HepG2 (cell line): Measurements from ENCODE around the gene SPSB2. TPM values are rescaled to one million over a fixed set of nuclear protein-coding genes. Genes with fewer than 3 reads are reported as not detected.
A peak's percentile ranks its signal among the peaks of the same experiment; 100 is the strongest.

Source experiments
- CAMTA2 ChIP-seq: sonication (generic); formaldehyde crosslinking; IDR thresholded peaks from 2 replicates; pipeline ENCODE4 v1.4.0; 2020; ENCODE audit warnings: mild to moderate bottlenecking, missing genetic modification reagents, borderline replicate concordance
- CEBPG ChIP-seq: IDR thresholded peaks from 2 replicates; pipeline ENCODE4 v1.6.1; 2016
- FOXM1 ChIP-seq: sonication (generic); formaldehyde crosslinking; IDR thresholded peaks from 2 replicates; pipeline ENCODE4 v1.5.0; 2020; ENCODE audit warnings: missing genetic modification reagents
- FOXP1 ChIP-seq, 2 experiments: fragments of 450-650 bp in 1 of 2; IDR thresholded peaks; 2 replicates each; pipeline ENCODE4 v1.6.1; 2017 to 2018; ENCODE audit warnings: antibody characterized with exemption in 1 of 2
- IKZF4 ChIP-seq: sonication (generic); formaldehyde crosslinking; IDR thresholded peaks from 2 replicates; pipeline ENCODE4 v1.5.1; 2020; ENCODE audit warnings: borderline replicate concordance, mild to moderate bottlenecking, low read depth, missing genetic modification reagents; ENCODE audit errors: not compliant biosample characterization
- MBNL3 ChIP-seq: fragments of 250-450 bp; sonication (Bioruptor Pico); conservative IDR thresholded peaks from 2 replicates; pipeline ENCODE4 v1.8.0; 2022; ENCODE audit warnings: mild to moderate bottlenecking, inconsistent platforms
- MXI1 ChIP-seq: IDR thresholded peaks from 3 replicates; pipeline ENCODE4 v1.6.1; 2012; ENCODE audit warnings: low read depth, low read length, inconsistent platforms, borderline replicate concordance
- NFE2 ChIP-seq: sonication (generic); formaldehyde crosslinking; IDR thresholded peaks from 2 replicates; pipeline ENCODE4 v1.4.0; 2020; ENCODE audit warnings: missing genetic modification reagents
- SCMH1 ChIP-seq: sonication (generic); formaldehyde crosslinking; IDR thresholded peaks from 2 replicates; pipeline ENCODE4 v1.9.0; 2021; ENCODE audit warnings: missing genetic modification reagents, mild to moderate bottlenecking, borderline replicate concordance
- SIX1 ChIP-seq: sonication (generic); formaldehyde crosslinking; IDR thresholded peaks from 2 replicates; pipeline ENCODE4 v1.4.0; 2020; ENCODE audit warnings: missing genetic modification reagents, borderline replicate concordance
- SOX5 ChIP-seq: IDR thresholded peaks from 2 replicates; pipeline ENCODE4 v1.6.1; 2016; ENCODE audit warnings: borderline replicate concordance
- SP1 ChIP-seq, 2 experiments: fragments of 450-650 bp in 1 of 2; sonication (generic) in 1 of 2; formaldehyde crosslinking in 1 of 2; IDR thresholded peaks; 2 replicates each; pipeline versions ENCODE4 v1.4.0 to v1.6.1; 2016 to 2020; ENCODE audit warnings: missing genetic modification reagents in 1 of 2
- ZFP82 ChIP-seq: sonication (generic); formaldehyde crosslinking; IDR thresholded peaks from 2 replicates; pipeline ENCODE4 v1.5.1; 2020; ENCODE audit warnings: mild to moderate bottlenecking, missing genetic modification reagents, borderline replicate concordance
- ZNF263 ChIP-seq: sonication (generic); formaldehyde crosslinking; IDR thresholded peaks from 2 replicates; pipeline ENCODE4 v1.4.0; 2020; ENCODE audit warnings: missing genetic modification reagents
- ZNF292 ChIP-seq: sonication (generic); formaldehyde crosslinking; IDR thresholded peaks from 2 replicates; pipeline ENCODE4 v1.8.1; 2022; ENCODE audit warnings: mild to moderate bottlenecking, low read depth, missing genetic modification reagents, borderline replicate concordance
- ZNF792 ChIP-seq: IDR thresholded peaks from 2 replicates; pipeline ENCODE4 v1.6.1; 2016
- polyA plus RNA-seq, 8 experiments: library from polyadenylated mRNA; depleted of rRNA in 3 of 8; stranded (reverse) in 7 of 8; unstranded in 1 of 8; fragments of >200 nt; fragmentation: Illumina TruSeq in 4 of 8; extraction: Trizol in 4 of 8; gene quantifications; 2 replicates each; pipeline versions ENCODE4 v1.2.1 to v1.2.3, GENCODE V29; 2011 to 2016; ENCODE audit warnings: low read depth in 4 of 8, missing spikeins in 1 of 8, mixed read lengths in 1 of 8; ENCODE audit not compliant: insufficient read depth in 1 of 8
- total RNA-seq, 5 experiments: library from RNA; depleted of rRNA; stranded (reverse); fragments of >200 nt; fragmentation: Illumina TruSeq; extraction: Trizol; gene quantifications; 2 replicates each; pipeline ENCODE4 v1.2.3, GENCODE V29; 2016; ENCODE audit warnings: low read depth in 1 of 5
- TF ChIP-seq, protein P1 (sequence below): sonication (generic); formaldehyde crosslinking; IDR thresholded peaks from 2 replicates; pipeline ENCODE4 v1.4.0; 2020; ENCODE audit warnings: missing genetic modification reagents
- TF ChIP-seq, protein P2 (sequence below): sonication (generic); formaldehyde crosslinking; IDR thresholded peaks from 2 replicates; pipeline ENCODE4 v1.8.0; 2022; ENCODE audit warnings: mild to moderate bottlenecking, missing genetic modification reagents, moderate library complexity
- TF ChIP-seq, protein P3 (sequence below): sonication (generic); formaldehyde crosslinking; conservative IDR thresholded peaks from 2 replicates; pipeline ENCODE4 v1.8.0; 2022; ENCODE audit warnings: missing genetic modification reagents
- TF ChIP-seq, protein P4 (sequence below): sonication (generic); formaldehyde crosslinking; conservative IDR thresholded peaks from 2 replicates; pipeline ENCODE4 v1.8.0; 2022; ENCODE audit warnings: low read depth, missing genetic modification reagents

Gene SPSB2
- total and polyA plus RNA-seq, 2 of the 13 experiments (the other 11 are each of a cell fraction or from before 2014, with no cell fraction given) = 2.0 to 6.2 TPM

DNA sequence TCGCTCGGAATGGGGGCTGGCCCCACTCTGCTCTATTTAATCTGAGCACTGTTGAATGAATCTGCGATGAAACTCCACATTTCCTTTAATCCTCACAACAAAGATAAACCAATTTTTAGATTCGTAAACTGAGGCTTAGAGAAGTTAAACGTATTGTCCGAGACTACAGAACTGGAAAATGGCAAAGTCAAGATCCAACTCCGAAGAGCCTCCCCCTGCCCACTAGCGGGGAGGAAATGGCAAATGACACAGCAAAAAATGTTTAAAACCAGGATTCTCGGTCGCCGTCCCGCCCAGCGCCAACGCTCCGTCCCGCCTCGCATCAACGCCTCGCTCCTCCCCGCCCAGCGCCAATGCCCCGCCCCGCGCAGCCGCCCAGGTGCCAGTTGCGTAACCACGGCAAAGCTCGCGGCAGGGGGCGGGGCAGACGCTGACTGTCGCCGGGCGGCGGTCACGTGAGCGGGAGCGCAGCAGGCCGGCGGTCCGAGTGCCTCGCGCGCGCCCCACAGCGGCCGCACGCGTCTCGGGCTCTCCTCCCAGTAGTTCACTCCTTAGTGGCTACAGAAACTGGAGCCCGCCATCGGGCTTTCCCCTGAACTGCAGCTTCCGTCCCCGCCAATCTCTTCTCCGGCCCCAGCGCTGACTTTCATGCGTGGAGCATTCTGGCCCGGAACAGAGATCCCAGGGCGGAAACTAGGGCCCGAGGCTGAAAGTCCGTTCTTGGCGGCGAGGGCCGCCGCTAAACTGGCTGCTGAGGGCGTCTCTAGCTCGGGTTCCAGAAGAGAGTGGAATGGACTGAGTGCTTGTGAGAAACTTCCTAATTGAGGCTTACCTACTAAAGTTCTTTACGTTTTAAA is 17.9 kb upstream of the SPSB2 start (continued):
- TF ChIP-seq, protein P1, sequence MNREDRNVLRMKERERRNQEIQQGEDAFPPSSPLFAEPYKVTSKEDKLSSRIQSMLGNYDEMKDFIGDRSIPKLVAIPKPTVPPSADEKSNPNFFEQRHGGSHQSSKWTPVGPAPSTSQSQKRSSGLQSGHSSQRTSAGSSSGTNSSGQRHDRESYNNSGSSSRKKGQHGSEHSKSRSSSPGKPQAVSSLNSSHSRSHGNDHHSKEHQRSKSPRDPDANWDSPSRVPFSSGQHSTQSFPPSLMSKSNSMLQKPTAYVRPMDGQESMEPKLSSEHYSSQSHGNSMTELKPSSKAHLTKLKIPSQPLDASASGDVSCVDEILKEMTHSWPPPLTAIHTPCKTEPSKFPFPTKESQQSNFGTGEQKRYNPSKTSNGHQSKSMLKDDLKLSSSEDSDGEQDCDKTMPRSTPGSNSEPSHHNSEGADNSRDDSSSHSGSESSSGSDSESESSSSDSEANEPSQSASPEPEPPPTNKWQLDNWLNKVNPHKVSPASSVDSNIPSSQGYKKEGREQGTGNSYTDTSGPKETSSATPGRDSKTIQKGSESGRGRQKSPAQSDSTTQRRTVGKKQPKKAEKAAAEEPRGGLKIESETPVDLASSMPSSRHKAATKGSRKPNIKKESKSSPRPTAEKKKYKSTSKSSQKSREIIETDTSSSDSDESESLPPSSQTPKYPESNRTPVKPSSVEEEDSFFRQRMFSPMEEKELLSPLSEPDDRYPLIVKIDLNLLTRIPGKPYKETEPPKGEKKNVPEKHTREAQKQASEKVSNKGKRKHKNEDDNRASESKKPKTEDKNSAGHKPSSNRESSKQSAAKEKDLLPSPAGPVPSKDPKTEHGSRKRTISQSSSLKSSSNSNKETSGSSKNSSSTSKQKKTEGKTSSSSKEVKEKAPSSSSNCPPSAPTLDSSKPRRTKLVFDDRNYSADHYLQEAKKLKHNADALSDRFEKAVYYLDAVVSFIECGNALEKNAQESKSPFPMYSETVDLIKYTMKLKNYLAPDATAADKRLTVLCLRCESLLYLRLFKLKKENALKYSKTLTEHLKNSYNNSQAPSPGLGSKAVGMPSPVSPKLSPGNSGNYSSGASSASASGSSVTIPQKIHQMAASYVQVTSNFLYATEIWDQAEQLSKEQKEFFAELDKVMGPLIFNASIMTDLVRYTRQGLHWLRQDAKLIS (CRISPR knock-in tag) = 0 out of 2 replicates have a peak, but pooled peaks have one; percentile 53
- TF ChIP-seq SCMH1 (CRISPR knock-in tag) (no peak), NFE2 (CRISPR knock-in tag) (peak; percentile 98), CAMTA2 (CRISPR knock-in tag) (no peak), MXI1 (peak; percentile 87; the same call in 1 of the 3 replicates), IKZF4 (no peak), CEBPG (CRISPR knock-in tag) (peak; percentile 99), SIX1 (no peak), ZNF792 (no peak), ZNF263 (CRISPR knock-in tag) (no peak), SOX5 (peak; percentile 63; the same call in 1 of the 2 replicates), MBNL3 (CRISPR knock-in tag) (no peak), FOXM1 (no peak), FOXP1 (IDR thresholded peaks at IDR 0.05) (no peak), FOXP1 (CRISPR knock-in tag; IDR thresholded peaks at IDR 0.05) (no peak), ZNF292 (no peak), ZFP82 (CRISPR knock-in tag) (0 out of 2 replicates have a peak, but pooled peaks have one; percentile 37), SP1 (IDR thresholded peaks at IDR 0.05) (no peak), SP1 (CRISPR knock-in tag; IDR thresholded peaks at IDR 0.05) (peak; percentile 95)
- TF ChIP-seq, protein P2, sequence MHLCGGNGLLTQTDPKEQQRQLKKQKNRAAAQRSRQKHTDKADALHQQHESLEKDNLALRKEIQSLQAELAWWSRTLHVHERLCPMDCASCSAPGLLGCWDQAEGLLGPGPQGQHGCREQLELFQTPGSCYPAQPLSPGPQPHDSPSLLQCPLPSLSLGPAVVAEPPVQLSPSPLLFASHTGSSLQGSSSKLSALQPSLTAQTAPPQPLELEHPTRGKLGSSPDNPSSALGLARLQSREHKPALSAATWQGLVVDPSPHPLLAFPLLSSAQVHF = peak; percentile 76; the same call in 1 of the 2 replicates
- TF ChIP-seq, protein P3, sequence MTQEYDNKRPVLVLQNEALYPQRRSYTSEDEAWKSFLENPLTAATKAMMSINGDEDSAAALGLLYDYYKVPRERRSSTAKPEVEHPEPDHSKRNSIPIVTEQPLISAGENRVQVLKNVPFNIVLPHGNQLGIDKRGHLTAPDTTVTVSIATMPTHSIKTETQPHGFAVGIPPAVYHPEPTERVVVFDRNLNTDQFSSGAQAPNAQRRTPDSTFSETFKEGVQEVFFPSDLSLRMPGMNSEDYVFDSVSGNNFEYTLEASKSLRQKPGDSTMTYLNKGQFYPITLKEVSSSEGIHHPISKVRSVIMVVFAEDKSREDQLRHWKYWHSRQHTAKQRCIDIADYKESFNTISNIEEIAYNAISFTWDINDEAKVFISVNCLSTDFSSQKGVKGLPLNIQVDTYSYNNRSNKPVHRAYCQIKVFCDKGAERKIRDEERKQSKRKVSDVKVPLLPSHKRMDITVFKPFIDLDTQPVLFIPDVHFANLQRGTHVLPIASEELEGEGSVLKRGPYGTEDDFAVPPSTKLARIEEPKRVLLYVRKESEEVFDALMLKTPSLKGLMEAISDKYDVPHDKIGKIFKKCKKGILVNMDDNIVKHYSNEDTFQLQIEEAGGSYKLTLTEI (CRISPR knock-in tag) = no peak
- TF ChIP-seq, protein P4, sequence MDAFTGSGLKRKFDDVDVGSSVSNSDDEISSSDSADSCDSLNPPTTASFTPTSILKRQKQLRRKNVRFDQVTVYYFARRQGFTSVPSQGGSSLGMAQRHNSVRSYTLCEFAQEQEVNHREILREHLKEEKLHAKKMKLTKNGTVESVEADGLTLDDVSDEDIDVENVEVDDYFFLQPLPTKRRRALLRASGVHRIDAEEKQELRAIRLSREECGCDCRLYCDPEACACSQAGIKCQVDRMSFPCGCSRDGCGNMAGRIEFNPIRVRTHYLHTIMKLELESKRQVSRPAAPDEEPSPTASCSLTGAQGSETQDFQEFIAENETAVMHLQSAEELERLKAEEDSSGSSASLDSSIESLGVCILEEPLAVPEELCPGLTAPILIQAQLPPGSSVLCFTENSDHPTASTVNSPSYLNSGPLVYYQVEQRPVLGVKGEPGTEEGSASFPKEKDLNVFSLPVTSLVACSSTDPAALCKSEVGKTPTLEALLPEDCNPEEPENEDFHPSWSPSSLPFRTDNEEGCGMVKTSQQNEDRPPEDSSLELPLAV (CRISPR knock-in tag) = no peak
